HG02642 (cell line): ENCODE measurements around the gene CRTAP.
"Not testable (repeated sequence)": the region's sequence is repeated elsewhere in the genome, so short reads cannot be mapped to it uniquely, and the experiment has no call there.

ENCODE experiments used
- ATAC-seq: cut with Tn5 transposase; IDR thresholded peaks from one replicate; pipeline ENCODE4 v1.9.1; 2021; ENCODE audit warnings: mild to moderate bottlenecking; ENCODE audit not compliant: unreplicated experiment, poor library complexity

CRTAP gene

GRCh38 chr3:33113772-33114621 is at the start of gene CRTAP:
Gene CRTAP, plus strand, starts transcription at chr3:33114014. Its CDS starts 64 bp downstream, at chr3:33114078.
- peak; percentile 82 for ATAC-seq

GRCh38 chr3:33064929-33065328 is 48.9 kb upstream of the CRTAP start:
- no peak for ATAC-seq

GRCh38 chr3:33067484-33067883 is 46.3 kb upstream of the CRTAP start:
- ATAC-seq: no peak

- ATAC-seq: not testable (repeated sequence)
These were observed 44.0 kb upstream of the CRTAP start for GRCh38 chr3:33069862-33070261.

GRCh38 chr3:33071181-33071580 is 42.6 kb upstream of the CRTAP start:
- ATAC-seq: no peak

GRCh38 chr3:33071946-33072345 is 41.9 kb upstream of the CRTAP start:
- ATAC-seq: no peak

- ATAC-seq: peak; percentile 59
These were observed 39.4 kb upstream of the CRTAP start for GRCh38 chr3:33074217-33075067.

GRCh38 chr3:33075995-33076394 is 37.8 kb upstream of the CRTAP start:
- ATAC-seq: no peak

- ATAC-seq: no peak
These were observed 36.9 kb upstream of the CRTAP start for GRCh38 chr3:33076952-33077351.

- no peak for ATAC-seq
These were observed 35.8 kb upstream of the CRTAP start for GRCh38 chr3:33077976-33078375.

GRCh38 chr3:33079813-33080212 is 34.0 kb upstream of the CRTAP start:
- not testable (repeated sequence) for ATAC-seq

- ATAC-seq: no peak
These were observed 32.0 kb upstream of the CRTAP start for GRCh38 chr3:33081812-33082211.

- ATAC-seq: no peak
These were observed 29.9 kb upstream of the CRTAP start for GRCh38 chr3:33083958-33084357.

GRCh38 chr3:33088691-33089090 is 25.1 kb upstream of the CRTAP start:
- ATAC-seq: no peak

GRCh38 chr3:33089515-33089914 is 24.3 kb upstream of the CRTAP start:
- peak; percentile 86 for ATAC-seq

GRCh38 chr3:33091746-33092145 is 22.1 kb upstream of the CRTAP start:
- ATAC-seq: no peak

- no peak for ATAC-seq
These were observed 21.1 kb upstream of the CRTAP start for GRCh38 chr3:33092496-33093254.

- ATAC-seq: no peak
These were observed 20.0 kb upstream of the CRTAP start for GRCh38 chr3:33093847-33094246.

GRCh38 chr3:33095436-33095835 is 18.4 kb upstream of the CRTAP start:
- no peak for ATAC-seq

- ATAC-seq: peak; percentile 61
These were observed 17.5 kb upstream of the CRTAP start for GRCh38 chr3:33096093-33096868.
